OCI-LY1 (cell line): ENCODE results near the gene UACA.

ENCODE experiments used
- H2AFZ ChIP-seq: fragments of 200-600 bp; sonication (generic), shearing (Covaris generic); 2 replicates; pipeline ENCODE4 v1.6.0; 2014; ENCODE audit warnings: antibody characterized with exemption, mild to moderate bottlenecking, low read length
- H3F3A ChIP-seq: fragments of 200-600 bp; sonication (generic), shearing (Covaris generic); 2 replicates; pipeline ENCODE4 v1.6.0; 2014; ENCODE audit warnings: mild to moderate bottlenecking, antibody characterized with exemption, low read length, moderate library complexity; ENCODE audit not compliant: insufficient read depth
- H3K27ac ChIP-seq: fragments of 200-600 bp; sonication (generic); 2 replicates; pipeline ENCODE4 v1.5.1; 2014; ENCODE audit warnings: low read length, mixed run types, mild to moderate bottlenecking, low read depth; ENCODE audit not compliant: poor library complexity, severe bottlenecking
- H3K27me3 ChIP-seq: fragments of 200-600 bp; sonication (generic); 2 replicates; pipeline ENCODE4 v1.6.0; 2014; ENCODE audit warnings: antibody characterized with exemption, mild to moderate bottlenecking, low read length, moderate library complexity; ENCODE audit not compliant: insufficient read depth
- H3K36me3 ChIP-seq: fragments of 200-600 bp; sonication (generic); 2 replicates; pipeline ENCODE4 v1.6.1; 2014; ENCODE audit warnings: mild to moderate bottlenecking, antibody characterized with exemption, low read length, moderate library complexity, mixed read lengths; ENCODE audit not compliant: insufficient read depth
- H3K4me1 ChIP-seq: fragments of 200-600 bp; sonication (generic); 2 replicates; pipeline ENCODE4 v1.5.1; 2014; ENCODE audit warnings: mild to moderate bottlenecking, low read length, moderate library complexity; ENCODE audit not compliant: insufficient read depth, severe bottlenecking
- H3K4me2 ChIP-seq: fragments of 200-600 bp; sonication (generic), shearing (Covaris generic); 2 replicates; pipeline ENCODE4 v1.6.1; 2014; ENCODE audit warnings: low read length
- H3K4me3 ChIP-seq: fragments of 200-600 bp; sonication (generic); 2 replicates; pipeline ENCODE4 v1.5.1; 2014; ENCODE audit warnings: low read length, low read depth, mild to moderate bottlenecking, mixed read lengths; ENCODE audit not compliant: poor library complexity, severe bottlenecking
- H3K79me2 ChIP-seq: fragments of 200-600 bp; shearing (Covaris generic); 2 replicates; pipeline ENCODE4 v1.6.1; 2016; ENCODE audit warnings: mixed run types, low read length, mixed read lengths; ENCODE audit not compliant: insufficient read depth
- H3K9ac ChIP-seq: fragments of 200-600 bp; sonication (generic), shearing (Covaris generic); 2 replicates; pipeline ENCODE4 v1.6.1; 2014; ENCODE audit warnings: mild to moderate bottlenecking, low read length, mixed read lengths
- H3K9me2 ChIP-seq: fragments of 200-600 bp; sonication (generic), shearing (Covaris generic); 2 replicates; pipeline ENCODE4 v1.6.1; 2014; ENCODE audit warnings: low read depth, mild to moderate bottlenecking, low read length, mixed read lengths
- H3K9me3 ChIP-seq: fragments of 200-600 bp; shearing (Covaris generic); 2 replicates; pipeline ENCODE4 v1.6.1; 2014; ENCODE audit warnings: low read length, mixed read lengths
- H4K20me1 ChIP-seq: fragments of 200-600 bp; sonication (generic), shearing (Covaris generic); 2 replicates; pipeline ENCODE4 v1.6.0; 2016; ENCODE audit warnings: mild to moderate bottlenecking, low read length; ENCODE audit not compliant: insufficient read depth
- EZH2 ChIP-seq: fragments of 200-600 bp; sonication (generic), shearing (Covaris generic); IDR thresholded peaks from 2 replicates; pipeline ENCODE4 v1.8.0; 2017; ENCODE audit warnings: borderline replicate concordance, mixed run types, mild to moderate bottlenecking, antibody characterized with exemption, low read length, moderate library complexity, mixed read lengths
- TF ChIP-seq, protein P1 (sequence below): fragments of 200-600 bp; sonication (generic), shearing (Covaris generic); IDR thresholded peaks from 2 replicates; pipeline ENCODE4 v1.5.1; 2017; ENCODE audit warnings: mild to moderate bottlenecking, antibody characterized with exemption, low read length, moderate library complexity, mixed read lengths

Gene UACA

DNA sequence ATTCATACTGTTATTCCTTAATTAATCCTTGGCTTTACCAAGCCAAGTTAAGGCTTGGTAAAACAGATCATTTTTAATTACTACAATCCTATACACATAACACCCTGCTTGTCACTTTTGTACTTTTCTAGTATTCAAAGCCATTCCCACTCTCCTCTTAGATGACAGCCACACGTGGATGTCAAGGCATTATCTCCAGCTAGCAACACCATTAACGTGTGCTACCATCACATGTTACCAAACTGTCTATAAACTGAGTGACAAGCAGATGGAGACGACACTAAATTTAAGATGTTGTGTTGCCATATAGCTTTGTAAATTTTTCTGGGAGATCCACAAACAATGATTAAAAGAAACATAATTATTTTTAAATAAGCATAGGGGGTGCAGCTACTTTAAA lies 103.7 kb downstream of the UACA start:
- Histone ChIP-seq H3K9ac (no peak overlapping the region), H3K9me3 (no peaks in the 10 kb centered on the region), H3K4me2 (no peak overlapping the region), H4K20me1 (no peaks in the 10 kb centered on the region), H3K4me1 (no peaks in the 10 kb centered on the region), H3K4me3 (no peak overlapping the region), H3K27me3 (no peaks in the 10 kb centered on the region), H3F3A (no peaks in the 10 kb centered on the region), H3K36me3 (no peaks in the 10 kb centered on the region), H3K27ac (no peak overlapping the region), H2AFZ (no peak overlapping the region), H3K79me2 (no peaks in the 10 kb centered on the region), H3K9me2 (no peaks in the 10 kb centered on the region)
- no peak for TF ChIP-seq EZH2
- TF ChIP-seq, protein P1, sequence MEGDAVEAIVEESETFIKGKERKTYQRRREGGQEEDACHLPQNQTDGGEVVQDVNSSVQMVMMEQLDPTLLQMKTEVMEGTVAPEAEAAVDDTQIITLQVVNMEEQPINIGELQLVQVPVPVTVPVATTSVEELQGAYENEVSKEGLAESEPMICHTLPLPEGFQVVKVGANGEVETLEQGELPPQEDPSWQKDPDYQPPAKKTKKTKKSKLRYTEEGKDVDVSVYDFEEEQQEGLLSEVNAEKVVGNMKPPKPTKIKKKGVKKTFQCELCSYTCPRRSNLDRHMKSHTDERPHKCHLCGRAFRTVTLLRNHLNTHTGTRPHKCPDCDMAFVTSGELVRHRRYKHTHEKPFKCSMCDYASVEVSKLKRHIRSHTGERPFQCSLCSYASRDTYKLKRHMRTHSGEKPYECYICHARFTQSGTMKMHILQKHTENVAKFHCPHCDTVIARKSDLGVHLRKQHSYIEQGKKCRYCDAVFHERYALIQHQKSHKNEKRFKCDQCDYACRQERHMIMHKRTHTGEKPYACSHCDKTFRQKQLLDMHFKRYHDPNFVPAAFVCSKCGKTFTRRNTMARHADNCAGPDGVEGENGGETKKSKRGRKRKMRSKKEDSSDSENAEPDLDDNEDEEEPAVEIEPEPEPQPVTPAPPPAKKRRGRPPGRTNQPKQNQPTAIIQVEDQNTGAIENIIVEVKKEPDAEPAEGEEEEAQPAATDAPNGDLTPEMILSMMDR = no peak

DNA sequence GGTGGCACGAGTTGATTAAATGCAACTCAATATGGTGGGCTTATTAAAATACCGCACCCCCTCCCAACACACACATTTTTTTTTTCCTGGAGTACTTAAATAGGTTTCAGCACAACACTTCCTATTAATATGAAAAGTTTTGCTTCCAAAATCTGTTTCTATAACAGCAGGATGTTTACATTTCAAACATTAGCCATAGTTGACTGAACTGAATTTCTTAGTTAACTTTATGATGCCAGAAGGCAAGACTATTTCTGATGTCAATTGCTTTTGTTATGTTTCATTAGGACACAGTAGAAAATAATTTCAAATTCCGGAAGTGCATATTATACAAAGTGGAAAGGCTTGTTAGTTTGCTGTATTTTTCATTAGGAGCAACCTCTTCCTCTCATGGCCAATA lies 104.7 kb downstream of the UACA start:
- H3F3A ChIP-seq = no peaks in the 10 kb centered on the region
- no peaks in the 10 kb centered on the region for H3K36me3 ChIP-seq
- no peaks in the 10 kb centered on the region for H3K9me2 ChIP-seq
- TF ChIP-seq, protein P1 = no peak
- no peak for TF ChIP-seq EZH2
- H3K9ac ChIP-seq = no peak overlapping the region
- no peak overlapping the region for H3K27ac ChIP-seq
- H3K4me1 ChIP-seq = no peaks in the 10 kb centered on the region
- no peaks in the 10 kb centered on the region for H3K9me3 ChIP-seq
- H3K79me2 ChIP-seq = no peaks in the 10 kb centered on the region
- H4K20me1 ChIP-seq = no peaks in the 10 kb centered on the region
- H3K27me3 ChIP-seq = no peaks in the 10 kb centered on the region
- no peak overlapping the region for H2AFZ ChIP-seq
- no peak overlapping the region for H3K4me3 ChIP-seq
- H3K4me2 ChIP-seq = no peak overlapping the region

DNA sequence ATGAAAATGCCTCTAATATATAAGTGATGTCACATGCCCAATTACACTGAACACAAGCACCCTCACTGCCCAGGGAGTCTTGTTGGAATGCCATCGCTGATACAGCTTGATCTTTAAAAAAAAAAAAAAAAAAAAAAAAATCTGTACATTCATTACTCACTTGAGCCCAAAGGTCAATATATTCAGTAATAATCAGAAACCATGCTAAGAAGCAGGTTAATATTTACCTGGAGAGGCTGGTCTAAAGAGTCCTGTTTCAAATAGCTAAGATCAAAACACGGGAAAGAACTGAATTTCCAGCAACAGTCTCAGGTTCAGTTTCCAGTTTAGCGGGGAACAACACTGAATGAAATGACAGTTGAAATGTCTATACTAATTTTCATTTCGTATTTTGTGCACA lies 109.9 kb downstream of the UACA start:
- no peak overlapping the region for H3K9ac ChIP-seq
- no peak for TF ChIP-seq EZH2
- TF ChIP-seq, protein P1 = no peak
- H3K27me3 ChIP-seq = no peaks in the 10 kb centered on the region
- no peak overlapping the region for H3K4me3 ChIP-seq
- H3K27ac ChIP-seq = no peak overlapping the region
- no peaks in the 10 kb centered on the region for H3K4me1 ChIP-seq
- no peak overlapping the region for H3K4me2 ChIP-seq
- H3K79me2 ChIP-seq = no peaks in the 10 kb centered on the region
- no peaks in the 10 kb centered on the region for H3K9me2 ChIP-seq
- H2AFZ ChIP-seq = no peak overlapping the region
- no peaks in the 10 kb centered on the region for H4K20me1 ChIP-seq
- no peaks in the 10 kb centered on the region for H3F3A ChIP-seq
- H3K36me3 ChIP-seq = no peaks in the 10 kb centered on the region
- H3K9me3 ChIP-seq = no peaks in the 10 kb centered on the region
